NCI-H774 (cell line): ENCODE results near the gene SYNE3.

ENCODE experiments used
- DNase-seq: peaks from one replicate; lab custom pipeline; 2025; lab: John Stamatoyannopoulos, UW

The SYNE3 gene

DNA sequence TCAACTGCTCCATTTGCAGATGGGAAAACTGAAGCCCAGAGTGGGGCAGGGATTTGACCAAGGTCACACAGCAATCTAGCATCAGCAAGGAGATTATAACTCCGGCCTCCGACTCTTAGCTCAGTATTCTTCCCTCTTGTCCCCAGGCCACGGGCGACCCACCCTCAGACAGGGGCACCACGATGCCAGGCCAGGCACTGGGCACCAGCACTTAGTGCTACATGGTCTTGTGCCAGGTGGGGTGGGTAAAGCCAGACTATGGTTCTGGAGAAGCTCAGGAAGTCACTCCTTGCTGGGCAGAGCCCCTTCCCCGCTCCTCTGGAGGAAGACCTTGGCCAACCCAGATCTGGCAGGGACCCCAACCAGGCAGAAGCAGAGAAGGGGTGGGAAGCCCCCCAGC lies 41.5 kb downstream of the SYNE3 start:
- no peak for DNase-seq

DNA sequence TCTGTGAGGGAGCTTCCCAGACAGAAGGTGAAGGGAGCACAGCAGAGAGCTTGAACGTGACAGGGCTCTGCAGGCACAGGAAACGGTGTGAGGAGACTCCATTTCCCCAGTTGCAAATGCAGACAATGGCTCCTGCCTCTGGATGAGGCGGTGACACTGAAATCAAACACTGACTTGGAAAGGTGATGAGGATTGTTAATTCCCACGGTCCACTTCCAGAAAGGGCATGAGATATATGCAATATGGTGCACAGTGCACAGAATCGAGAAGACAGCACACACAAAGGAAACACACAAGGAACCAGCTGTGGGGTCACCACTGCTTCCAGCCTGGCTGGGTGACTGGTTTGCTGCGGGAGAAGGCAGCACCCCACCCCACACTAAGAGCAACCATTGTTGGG lies 42.0 kb downstream of the SYNE3 start:
- DNase-seq, result no peak

DNA sequence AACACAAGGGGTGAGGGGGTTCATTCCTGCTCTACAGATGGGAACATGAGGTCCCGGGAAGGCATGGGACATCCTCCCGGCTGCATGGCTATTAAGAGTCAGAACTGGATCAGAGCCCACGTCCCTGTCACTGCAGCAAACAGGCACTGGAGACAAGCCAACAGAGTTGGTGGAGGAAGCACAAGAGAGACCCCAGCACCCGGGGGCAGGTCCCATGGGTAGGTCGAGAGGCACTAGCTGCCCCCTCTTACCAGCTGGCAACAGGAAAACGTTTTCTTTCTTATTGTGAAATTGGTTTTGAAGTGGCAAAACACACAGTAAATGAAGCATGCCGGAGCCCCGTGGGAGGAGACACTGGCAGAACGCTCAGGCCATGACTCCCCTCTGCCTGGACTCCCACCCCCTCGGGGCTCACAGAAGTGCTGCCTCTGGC lies 43.6 kb downstream of the SYNE3 start:
- DNase-seq, result no peak

DNA sequence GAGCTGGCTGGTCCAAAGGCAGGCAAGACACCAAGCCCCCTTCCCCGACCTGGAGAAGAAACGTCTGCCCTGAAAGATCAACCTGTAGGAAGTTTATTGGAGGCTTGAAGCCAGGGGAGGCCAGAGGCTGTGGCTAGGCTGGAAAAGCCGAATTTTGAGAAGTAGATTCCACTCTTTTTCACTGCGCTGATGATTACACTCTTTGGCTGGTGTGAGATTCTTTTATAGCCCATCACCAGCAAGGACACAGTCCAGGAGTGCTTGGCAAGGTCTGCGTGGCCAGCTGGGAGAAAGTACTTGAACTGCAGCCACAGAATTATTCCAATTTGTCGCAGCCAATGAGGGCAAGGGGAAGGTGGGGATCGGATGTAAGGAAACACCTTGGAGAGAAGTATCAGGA lies 45.0 kb downstream of the SYNE3 start:
- no peak for DNase-seq

DNA sequence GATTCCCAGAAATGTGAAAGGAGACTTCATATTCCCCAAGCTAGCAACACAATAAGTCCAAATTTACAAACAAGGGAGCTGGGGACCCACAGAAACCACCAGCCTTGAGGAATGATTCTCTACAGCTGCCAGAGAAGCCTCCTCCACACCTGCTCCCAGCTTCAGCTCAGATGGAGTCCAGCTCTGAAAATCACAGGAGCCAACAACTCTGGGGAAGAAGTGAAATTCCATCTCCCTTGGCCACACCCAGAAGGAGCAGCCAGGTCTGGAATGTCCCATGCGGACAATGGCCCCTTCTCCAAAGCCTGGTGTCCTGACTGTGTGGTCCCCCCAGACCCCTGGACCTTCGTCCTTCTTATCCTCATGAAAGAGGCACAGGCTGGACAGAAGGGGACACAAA lies 45.4 kb downstream of the SYNE3 start:
- DNase-seq, result no peak

DNA sequence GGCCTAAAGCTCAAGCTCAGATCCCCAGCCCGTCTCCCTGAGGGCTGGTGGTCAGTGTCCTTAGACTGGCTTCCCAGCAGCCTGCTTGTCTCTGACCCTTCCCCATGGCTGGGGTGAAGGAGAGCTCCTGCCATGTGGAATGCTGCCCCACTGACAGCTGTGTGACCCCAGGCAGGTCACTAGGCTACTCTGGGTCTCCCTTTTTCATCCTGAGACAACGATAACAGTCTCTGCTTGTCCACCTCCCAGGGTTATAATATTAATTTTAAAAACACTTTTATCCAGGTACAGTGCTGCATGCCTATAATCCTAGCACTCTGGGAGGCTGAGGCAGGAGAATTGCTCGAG lies 47.3 kb downstream of the SYNE3 start:
- no peak for DNase-seq

DNA sequence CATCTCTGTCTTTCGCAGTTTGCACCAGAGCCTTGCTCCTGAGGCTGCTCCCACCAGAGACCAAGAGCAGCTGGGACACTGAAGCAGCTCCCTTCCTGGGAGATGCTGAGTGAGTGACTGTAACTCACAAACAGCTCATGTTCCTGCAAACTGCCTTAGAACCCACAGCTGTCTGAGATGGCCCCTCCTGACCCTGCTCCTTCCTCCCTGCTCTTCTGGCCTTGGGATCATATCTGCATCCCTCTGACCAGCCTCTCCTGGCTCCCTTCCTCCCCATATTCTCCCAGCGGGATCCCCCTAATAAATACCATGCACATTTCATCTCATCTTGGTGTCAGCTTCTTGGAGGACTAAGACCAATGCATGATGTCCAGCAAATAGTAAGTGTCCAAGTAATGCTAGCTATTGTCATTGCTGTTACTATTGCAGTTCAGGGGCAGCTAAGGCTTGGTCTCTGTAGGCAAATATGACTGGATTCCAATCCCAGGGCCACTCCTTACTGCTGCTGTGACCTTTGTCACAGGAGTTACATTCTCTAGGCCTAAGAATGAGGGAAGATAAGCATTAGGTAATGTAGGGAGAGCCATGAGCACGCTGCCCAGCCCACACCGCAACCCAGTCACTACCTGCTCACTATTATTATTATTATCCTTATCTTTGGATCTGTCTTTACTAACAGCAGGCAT lies 47.9 kb downstream of the SYNE3 start:
- DNase-seq, result no peak

DNA sequence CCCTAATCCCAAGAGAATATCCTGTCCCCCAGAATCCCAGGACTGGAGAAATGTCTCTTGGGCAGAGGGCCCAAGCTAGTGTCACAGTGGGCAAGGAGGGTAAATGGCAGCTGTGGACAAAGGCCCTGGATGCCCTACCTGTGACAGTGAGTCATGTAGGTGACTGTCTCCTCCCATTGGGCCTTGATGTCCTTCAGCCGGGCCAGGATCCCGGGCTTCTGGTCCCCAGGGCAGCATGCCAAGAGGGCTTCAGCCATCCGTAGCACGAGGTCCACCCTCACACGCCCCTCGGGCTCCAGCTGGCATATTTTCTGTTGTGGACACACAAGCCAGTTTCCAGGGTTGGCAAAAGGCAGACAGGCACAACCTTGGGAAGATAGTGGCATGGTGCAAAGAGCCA lies 48.8 kb downstream of the SYNE3 start:
- DNase-seq, result no peak

DNA sequence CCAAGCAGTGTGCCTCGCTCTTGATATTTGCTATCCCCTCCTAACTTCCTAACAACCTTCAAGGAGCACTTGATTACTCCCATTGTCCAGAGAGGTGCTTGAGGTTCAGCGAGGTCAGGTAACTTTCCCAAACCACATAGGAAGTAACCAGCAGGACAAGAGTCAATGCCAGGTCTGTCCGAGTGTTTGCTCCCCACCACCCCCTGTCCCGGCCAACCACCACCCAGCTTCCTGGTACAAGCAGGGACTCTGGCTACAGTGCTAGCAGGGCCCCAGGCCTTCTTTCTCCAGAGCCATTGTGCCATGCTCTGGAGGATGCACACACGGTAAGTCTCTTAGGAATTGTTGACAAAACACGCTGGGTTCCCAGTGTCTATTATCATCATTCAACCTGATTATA lies 49.2 kb downstream of the SYNE3 start:
- no peak for DNase-seq
